GM03348 (cell line): ENCODE results near the gene TMPRSS9.

Experiments
- DNase-seq: peaks from one replicate; pipeline ENCODE4 v3.0.0; 2012; ENCODE audit warnings: low spot score

Gene TMPRSS9

DNA sequence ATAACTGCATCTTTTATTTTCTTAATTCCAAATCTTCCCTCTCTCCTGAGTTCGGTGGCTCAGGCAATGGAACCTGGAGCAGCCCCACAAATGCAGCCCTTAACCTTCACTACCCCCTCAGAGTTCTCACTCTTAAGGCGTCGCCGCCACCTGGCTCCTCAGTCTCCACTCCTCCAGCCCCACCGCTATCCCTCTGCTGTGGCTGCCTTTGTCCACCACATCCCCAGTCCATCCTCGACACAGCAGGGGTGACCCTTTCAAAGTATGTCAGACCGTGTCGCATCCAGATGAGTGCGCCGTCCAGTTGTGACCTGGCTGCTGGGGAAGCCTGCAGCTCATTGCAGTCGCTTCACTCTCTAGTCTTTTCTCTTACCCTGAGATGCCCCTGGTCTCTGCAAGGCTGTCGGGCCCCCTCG is 30.6 kb upstream of the TMPRSS9 start:
- DNase-seq, result no peak

- DNase-seq, result no peak
Observed at GRCh38 chr19:2330255-2330631, 29.8 kb upstream of the TMPRSS9 start.

DNA sequence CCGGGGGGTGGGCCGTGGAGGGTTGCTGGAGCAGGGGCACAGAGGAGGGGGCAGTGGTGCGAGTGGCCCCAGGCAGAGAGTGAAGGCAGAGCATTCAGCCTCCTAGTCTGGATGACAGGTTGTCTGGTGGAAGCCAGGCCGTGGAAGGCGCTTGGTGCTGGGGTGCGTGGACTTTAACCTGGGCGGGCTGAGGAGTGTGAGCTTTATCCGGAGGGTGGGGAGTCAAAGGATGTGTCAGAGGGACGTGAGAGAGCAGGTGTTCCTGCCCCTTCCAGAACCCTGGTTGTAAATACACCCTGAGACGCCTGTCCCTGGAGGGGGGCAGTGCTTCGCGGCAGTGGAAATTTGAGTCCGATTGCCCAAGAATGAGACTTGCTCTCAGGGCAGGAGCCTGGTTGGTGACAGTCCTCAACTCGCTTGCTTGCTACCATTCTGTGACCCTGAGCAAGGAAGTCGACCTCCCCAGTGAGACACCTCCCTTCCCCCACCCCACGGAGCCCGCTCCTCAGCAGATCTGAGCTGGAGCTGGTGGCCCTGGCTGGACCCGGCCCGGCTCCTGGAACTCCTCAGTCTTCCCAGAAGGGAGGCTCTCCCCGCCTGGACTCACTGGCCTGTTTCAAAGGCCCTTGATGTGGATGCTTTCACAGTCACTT is 29.3 kb upstream of the TMPRSS9 start:
- no peak for DNase-seq

DNA sequence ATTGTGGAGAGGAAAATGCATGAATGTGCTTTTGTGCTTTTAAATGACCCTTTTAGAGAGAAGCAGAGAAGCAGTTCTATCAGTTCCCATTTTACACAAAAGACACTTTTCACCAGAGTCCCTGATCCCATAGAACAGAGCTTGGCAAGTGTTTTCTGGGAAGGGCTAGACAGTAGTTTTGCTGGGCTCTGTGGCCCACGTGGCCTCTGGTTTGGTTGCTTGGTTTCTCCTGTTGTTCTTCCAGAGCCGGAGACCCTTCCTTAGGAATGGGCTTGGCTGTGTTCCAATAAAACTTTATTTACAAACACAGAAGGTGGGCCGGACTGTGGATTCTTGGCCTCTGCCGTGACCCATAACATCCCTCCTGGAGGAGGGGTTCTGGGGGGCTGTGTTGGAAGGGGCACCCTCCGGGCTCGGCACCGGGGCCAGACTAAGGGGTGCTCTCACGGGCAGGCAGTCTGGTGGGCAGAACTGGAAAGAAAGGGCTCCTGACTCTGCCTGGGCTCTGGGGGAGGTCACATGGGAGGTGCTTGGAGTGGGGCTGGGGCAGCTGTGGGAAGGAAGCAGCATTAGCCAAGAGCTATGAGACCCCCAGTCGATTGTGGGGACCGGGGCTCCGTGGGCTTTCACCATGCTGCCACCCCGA is 28.3 kb upstream of the TMPRSS9 start:
- DNase-seq, result no peak

GRCh38 chr19:2332341-2333026 is 27.6 kb upstream of the TMPRSS9 start:
- no peak for DNase-seq

DNA sequence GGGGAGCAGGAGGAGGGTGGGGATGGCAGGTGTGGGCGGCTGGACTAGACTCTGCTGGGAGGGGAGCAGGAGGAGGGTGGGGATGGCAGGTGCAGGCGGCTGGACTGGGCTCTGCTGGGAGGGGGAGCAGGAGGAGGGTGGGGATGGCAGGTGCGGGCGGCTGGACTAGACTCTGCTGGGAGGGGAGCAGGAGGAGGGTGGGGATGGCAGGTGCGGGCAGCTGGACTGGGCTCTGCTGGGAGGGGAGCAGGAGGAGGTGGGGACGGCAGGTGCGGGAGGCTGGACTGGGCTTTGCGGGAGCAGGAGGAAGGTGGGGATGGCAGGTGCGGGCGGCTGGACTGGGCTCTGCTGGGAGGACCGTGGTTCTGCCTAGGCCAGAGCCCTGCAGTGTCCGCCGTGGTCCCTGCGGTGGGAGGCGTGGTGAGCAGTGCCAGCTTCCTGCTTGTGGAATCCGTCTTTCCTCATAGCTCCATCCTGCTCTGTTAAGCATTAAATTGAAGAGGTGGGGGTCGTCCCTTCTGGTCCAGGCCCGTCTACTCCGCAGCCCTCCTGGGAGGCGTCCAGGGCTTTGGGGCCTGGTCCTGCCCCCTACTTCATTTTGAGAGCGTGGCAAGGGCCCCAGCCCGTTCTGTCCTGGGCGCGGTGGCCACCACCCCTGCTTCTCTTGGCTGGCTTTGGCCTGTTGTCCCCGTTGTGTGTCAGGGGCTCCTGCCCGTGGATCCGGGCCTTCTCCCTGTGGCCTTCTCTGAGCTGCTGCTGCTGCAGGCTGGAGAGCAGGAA is 26.8 kb upstream of the TMPRSS9 start:
- no peak for DNase-seq

- DNase-seq, result no peak
Observed at GRCh38 chr19:2333807-2334211, 26.3 kb upstream of the TMPRSS9 start.

DNA sequence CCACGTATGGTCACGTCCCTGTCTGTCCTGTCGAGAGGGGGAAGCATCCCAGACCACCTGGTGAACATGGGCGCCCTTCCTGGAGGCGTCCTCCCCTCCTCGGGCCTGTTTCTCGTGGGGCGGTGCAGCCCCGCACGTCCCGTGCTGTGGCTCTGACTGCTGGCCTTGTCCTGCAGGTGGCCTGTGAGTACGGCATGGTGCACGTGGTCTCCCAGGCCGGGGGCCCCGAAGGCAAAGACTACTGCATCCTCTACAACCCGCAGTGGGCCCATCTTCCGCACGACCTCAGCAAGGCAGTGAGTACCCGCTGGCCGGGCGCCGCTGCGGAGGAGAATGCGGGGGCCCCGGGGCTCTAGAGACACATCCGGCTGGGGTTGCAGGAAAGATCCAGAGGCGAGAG is 25.6 kb upstream of the TMPRSS9 start:
- DNase-seq, result no peak

DNA sequence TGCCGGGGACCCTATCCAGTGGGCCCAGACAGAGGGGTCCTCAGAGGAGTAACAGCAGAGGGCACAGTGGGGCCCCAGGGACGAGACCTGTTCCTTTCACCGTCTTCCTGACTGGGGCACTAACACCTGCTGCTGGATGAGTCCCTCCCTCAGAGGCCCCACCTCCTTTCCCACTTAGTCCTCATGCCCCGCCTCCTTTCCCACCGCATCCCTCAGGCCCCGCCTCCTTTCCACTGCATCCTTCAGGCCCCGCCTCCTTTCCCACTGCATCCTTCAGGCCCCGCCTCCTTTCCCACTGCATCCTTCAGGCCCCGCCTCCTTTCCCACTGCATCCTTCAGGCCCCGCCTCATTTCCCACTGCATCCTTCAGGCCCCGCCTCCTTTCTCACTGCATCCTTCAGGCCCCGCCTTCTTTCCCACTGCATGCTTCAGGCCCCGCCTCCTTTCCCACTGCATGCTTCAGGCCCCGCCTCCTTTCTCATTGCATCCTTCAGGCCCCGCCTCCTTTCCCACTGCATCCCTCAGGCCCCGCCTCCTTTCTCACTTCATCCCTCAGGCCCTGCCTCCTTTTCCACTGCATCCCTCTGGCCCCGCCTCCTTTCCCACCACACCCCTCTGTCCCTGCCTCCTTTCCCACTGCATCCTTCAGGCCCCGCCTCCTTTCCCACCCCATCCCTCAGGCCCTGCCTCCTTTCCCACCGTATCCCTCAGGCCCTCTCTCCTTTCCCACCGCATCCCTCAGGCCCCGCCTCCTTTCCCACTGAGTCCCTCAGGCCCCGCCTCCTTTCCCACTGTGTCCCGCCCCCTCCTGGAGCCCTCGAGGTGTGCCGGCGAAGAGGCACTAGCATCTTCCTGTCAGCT is 24.8 kb upstream of the TMPRSS9 start:
- no peak for DNase-seq

DNA sequence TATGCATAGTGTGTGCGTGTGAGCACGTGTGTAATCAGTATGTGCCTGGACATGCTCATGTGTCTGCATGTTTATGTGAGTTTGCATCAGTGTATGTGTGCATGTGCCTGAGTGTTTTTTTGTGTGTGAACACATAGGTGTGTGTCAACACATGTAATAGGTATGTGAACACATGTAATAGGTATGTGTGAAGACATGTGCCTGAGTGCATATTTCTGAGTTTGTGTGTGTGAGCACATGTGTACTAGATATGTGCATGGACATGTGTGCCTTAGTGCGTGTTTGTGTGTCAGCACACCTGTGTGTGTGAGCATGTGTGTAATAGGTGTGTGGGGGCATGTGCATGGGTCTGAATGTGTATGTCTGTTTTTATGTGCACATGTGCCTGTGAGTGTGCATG is 24.2 kb upstream of the TMPRSS9 start:
- DNase-seq, result no peak

- no peak for DNase-seq
Observed at GRCh38 chr19:2336528-2337328, 23.3 kb upstream of the TMPRSS9 start.

GRCh38 chr19:2337329-2337707 is 22.7 kb upstream of the TMPRSS9 start:
- DNase-seq, result no peak

DNA sequence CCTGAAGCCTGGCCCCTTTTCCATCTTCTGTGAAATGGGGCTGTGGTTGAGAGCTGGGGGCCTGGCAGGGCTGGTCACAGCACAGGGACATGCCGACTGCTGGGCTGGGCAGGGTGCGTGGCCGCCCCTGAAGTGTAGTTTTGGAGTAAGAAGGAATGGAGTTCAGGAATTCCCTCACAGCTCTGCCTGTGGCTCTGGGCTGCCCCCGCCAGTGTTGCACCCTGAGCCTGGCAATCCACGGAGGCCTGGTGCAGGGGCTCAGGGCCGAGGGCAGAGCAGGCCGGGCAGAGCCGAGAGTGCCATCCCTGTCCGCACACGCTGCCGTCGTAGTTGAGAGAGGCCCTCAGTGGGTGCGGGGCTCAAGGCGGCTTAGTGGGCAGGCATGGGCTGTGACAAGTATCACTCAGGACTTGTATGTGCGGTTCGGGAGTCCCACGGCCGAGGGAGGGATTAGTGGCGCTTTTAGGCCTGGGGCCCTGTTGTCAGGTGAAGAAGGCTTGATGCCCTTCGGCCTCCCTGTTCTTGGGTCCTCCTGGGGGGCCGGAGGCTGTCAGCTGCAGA is 21.9 kb upstream of the TMPRSS9 start:
- no peak for DNase-seq

DNA sequence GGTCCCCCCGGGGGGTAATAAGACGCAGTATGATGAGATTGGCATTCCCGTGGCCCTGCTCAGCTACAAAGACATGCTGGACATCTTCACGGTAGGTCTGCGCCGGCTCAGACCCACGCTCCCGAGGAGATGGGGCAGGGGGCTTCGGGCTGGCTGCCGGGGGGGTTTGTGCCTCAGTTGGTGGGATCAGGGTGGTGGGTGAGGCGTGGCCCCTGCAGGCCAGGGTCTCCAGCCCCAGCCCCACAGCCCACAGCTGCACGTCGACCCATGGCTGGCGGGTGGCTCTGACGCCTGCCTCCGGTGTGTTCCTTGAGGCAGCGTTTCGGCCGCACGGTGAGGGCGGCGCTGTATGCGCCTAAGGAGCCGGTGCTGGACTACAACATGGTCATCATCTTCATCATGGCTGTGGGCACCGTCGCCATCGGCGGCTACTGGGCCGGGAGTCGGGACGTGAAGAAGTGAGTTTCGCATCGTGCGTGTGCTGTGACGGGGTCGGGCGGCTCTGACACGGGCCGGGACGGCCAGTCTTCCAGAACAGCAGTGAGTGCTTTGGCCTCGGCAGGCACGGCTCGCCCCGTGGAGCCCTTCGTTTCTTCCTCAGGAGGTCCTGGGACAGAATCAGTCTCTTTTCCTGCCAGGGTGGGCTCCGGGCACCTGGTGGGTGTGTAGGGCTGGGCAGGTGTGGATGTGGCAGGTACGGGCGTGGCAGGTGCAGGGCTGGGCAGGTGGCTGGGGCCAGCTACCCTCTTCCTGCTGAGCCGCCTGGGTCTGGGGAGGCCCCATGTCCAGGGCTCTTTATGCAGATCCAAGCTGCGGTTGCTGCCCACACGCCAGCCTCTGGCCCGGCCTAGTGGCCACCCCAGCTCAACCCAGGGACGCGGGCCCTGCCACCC is 21.1 kb upstream of the TMPRSS9 start:
- no peak for DNase-seq

DNA sequence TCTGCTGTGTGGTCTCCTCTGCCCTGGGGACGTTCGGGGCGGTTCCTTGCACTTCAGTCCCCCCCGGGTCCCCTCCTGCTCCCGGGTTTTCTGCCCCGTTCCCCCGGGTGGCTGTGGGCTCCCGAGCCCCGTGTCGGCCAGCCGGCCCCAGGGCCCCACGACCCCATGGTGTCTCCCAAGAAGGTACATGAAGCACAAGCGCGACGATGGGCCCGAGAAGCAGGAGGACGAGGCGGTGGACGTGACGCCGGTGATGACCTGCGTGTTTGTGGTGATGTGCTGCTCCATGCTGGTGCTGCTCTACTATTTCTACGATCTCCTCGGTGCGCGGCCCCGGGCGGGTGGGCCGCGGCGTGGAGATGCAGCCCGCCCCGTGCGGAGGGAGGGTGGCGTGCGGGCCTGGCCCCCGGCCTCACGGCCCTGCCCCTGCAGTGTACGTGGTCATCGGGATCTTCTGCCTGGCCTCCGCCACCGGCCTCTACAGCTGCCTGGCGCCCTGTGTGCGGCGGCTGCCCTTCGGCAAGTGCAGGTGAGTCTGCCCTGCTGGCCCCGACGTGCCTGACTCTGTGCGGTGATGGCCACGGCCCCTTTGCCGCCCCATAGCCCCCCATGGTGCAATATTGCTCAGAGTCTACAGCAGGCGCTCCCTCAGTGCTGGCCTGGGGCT is 20.3 kb upstream of the TMPRSS9 start:
- DNase-seq, result no peak

- no peak for DNase-seq
Observed at GRCh38 chr19:2340496-2341243, 19.4 kb upstream of the TMPRSS9 start.

DNA sequence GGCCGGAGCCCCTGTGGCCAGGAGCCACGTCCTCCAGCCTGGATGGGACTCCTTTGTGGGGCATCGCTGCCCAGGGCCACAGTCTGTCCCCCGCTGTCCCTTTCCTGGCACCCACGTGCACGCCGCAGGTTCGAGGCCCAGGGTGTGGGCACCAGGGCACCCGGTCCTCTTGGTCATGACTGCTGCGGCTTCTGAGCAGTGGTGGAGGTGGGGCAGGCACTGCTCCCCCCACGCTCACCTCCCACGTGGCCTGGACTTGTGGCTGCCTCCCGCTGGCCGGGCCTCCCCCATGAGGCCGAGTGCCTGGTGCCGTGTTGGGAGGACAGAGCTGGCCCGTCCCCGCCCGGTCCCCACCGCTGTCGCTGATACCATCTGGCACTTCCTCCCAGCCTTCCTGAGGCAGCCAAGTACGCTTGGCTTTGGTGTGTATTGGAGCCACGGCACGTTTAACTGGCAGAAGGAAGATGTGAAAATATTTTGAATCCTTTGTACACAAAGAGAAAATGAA is 18.8 kb upstream of the TMPRSS9 start:
- DNase-seq, result no peak

DNA sequence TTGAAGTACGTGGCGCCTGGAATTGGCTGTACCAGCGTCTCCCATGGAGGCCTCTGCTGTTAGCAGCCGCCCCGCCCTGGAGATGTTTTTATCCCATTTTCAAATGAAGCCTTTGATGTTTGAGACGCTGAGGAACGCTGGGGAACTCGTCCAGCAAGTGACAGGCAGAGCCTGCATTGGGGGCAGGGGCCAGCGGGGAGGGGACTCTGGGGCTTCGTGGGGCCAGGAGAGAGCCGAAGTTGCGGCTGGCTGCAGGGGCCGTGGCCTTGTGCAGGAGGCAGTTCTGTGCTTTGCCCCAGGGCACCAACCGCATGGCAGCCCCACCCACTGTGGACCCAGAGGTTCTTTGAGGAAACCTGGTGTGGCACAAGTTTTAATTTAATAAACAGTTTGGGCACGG is 18.1 kb upstream of the TMPRSS9 start:
- DNase-seq, result no peak
